HG02571 (cell line): ENCODE results near the gene SESN2.
A peak's percentile ranks its signal among the peaks of the same experiment; 100 is the strongest.

Source experiments
- ATAC-seq: cut with Tn5 transposase; IDR thresholded peaks from one replicate; pipeline ENCODE4 v1.9.1; 2021; ENCODE audit warnings: mild to moderate bottlenecking, moderate library complexity; ENCODE audit not compliant: unreplicated experiment

Gene SESN2, protein sequence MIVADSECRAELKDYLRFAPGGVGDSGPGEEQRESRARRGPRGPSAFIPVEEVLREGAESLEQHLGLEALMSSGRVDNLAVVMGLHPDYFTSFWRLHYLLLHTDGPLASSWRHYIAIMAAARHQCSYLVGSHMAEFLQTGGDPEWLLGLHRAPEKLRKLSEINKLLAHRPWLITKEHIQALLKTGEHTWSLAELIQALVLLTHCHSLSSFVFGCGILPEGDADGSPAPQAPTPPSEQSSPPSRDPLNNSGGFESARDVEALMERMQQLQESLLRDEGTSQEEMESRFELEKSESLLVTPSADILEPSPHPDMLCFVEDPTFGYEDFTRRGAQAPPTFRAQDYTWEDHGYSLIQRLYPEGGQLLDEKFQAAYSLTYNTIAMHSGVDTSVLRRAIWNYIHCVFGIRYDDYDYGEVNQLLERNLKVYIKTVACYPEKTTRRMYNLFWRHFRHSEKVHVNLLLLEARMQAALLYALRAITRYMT

GRCh38 chr1:28259252-28259933, at the start of gene SESN2:
Gene SESN2 (plus strand): TSS chr1:28259518. CDS start chr1:28259848, 330 bp downstream.
- peak; percentile 93 for ATAC-seq

DNA sequence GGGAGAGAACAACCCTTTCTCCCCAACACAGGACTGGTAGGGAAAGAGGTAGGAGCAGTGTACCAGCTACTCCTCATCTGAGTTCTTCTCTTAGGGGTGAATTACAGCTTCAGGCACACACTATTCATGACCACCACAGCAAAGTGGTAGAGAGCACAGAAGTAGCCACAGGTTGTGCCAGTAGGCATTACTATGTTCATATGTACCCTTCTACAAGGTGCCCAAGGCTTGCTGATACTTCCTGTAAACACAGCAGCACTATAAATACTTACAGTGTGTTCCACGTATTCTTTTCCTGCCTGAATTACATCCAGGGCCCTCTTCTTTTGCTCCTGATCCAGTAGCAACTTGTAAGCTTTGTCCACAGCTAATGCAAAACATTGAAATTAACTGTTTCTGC, 49.6 kb upstream of the SESN2 start:
- no peak for ATAC-seq

DNA sequence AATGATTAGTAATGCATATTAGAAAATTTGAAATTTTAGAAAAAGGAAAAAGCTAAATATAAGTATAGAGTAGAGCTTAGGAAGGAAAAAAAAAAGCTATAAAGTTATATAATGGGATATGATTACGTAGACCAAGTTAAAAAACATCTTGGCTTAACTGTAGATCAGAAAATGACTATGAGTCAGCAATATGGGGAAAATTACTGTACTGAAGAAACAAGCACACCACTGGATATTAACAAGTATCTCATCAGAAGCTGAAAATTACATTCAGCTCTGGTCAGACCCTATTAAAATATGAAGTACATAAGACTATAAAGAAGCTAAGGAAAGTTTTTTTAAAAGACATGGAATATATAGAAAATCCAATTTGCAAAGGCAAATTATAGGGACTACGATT, 46.0 kb upstream of the SESN2 start:
- ATAC-seq, result no peak

GRCh38 chr1:28229089-28229488, 30.2 kb upstream of the SESN2 start:
- no peak for ATAC-seq

GRCh38 chr1:28229996-28230395, 29.3 kb upstream of the SESN2 start:
- ATAC-seq, result no peak

- peak; percentile 47 for ATAC-seq
Measured at GRCh38 chr1:28232558-28233263, 26.6 kb upstream of the SESN2 start, which contains the start of gene DNAJC8. Gene DNAJC8 (minus strand): TSS chr1:28233029. CDS start chr1:28232998, 31 bp downstream.

GRCh38 chr1:28233264-28233606, 26.1 kb upstream of the SESN2 start:
- ATAC-seq, result no peak

DNA sequence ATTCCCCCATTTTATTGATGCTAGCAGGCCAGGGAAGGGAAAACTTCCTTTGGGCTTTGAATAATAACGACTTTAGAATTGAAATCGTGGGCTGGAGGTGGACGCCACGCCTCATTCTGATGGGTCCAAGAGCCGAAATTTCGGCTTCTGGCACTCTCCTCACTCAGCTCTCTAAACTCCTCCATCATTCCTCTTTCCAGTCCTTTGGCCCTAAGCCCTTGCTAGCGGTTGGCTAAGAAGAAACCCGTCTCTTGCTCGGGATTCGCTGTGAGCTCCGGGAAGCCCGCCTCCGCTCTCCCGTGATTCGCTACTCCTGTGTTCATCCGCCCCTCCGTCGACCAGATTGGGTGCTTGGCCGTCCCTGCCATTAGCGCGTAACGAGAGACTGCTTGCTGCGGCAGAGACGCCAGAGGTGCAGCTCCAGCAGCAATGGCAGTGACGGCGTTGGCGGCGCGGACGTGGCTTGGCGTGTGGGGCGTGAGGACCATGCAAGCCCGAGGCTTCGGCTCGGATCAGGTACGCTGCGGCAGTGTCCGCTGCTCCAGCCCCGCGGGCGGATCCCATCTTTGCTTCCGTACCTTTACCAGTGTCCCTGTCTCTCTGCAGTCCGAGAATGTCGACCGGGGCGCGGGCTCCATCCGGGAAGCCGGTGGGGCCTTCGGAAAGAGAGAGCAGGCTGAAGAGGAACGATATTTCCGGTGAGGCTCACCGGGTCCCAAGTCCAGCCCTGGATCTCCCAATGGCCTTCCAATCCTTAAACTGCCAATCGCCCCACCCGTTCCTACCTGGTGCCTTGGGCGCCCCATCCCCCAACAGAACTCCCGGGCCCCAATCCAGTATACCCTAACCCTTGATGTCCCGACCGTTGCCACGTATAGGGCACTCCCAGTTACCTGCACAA, 23.3 kb upstream of the SESN2 start, which contains the start of gene ATP5IF1:
Gene ATP5IF1, plus strand, starts transcription at position 370 of the 901 bp plus-strand sequence. Its CDS starts 60 bp downstream, at position 430.
- peak; percentile 83 for ATAC-seq

- ATAC-seq, result no peak
Measured at GRCh38 chr1:28236656-28237322, 22.5 kb upstream of the SESN2 start.

DNA sequence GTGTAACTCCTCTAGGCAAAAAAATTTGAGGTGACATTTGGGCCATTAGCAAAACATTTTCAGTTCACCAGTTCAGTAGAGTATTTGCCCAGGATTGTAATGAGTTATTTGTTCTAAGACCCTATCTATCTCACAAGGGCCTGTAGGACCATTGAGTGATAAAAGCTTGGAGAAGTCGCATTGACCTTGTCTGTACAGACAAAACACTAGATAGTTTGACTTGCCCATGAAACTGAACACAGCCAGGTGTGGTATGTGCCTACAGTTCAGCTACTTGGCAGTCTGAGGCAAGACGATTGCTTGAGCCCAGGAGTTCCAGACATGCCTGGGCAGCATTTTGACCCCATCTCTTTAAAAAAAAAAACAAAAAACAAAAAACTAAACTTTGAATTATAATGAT, 20.3 kb upstream of the SESN2 start:
- ATAC-seq, result no peak

- ATAC-seq, result no peak
Measured at GRCh38 chr1:28240024-28240423, 19.3 kb upstream of the SESN2 start.

DNA sequence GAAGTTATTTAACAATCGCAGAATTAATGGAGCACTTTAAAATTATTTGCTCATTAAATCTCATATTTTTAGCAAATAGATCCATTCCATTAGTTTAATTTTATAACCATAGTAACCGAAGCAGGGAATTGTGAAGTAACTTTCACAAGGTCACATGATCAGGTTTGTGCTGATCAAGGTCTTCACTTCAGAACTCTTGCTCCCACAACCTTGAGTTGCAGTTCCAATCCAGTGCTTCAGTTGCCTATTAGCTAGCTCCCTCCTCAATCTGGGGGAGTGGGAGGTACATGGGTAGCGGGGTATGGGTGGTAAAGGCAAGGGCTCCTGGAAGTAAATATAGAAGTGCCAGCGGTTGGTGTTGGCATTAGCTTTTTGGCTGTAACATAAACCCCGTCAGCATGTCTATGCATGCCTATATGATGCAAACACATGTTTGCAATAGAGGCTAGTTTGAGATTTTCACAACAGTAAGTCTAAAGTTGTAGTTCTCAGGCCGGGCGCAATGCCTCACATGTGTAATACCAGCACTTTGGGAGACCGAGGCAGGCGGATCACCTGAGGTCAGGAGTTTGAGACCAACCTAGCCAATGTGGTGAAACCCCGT, 17.6 kb upstream of the SESN2 start:
- ATAC-seq, result no peak

GRCh38 chr1:28243685-28244311, 15.5 kb upstream of the SESN2 start:
- no peak for ATAC-seq

DNA sequence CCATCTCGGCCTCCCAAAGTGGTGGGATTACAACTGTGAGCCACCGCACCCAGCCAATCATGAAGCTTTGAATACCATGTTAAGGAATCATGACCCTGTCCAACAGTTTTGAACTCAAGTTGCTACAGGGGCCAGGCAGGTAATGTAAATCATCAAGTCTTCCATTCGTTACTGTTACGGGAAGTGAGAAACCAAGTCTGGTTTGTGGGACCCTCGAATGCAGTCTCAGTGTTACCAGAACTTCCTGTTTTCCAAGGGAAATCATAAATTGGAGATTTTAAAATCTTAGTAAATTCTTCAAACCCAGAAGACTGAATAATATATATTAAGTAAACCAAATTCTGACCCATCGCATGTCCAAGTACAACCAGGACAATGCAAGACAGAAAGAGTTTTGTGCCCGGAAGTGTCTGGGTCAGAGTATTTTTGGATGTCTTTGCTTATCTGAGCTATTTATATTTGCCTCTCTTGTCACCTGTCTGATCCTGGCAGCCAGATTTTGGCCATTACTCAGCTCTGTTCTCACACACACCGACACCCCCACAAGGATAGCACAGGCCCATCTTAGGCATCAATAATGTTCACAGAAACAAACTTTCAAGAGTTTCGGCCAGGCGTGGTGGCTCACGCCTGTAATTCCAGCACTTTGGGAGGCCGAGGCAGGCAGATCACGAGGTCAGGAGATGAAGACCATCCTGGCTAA, 14.6 kb upstream of the SESN2 start:
- no peak for ATAC-seq

GRCh38 chr1:28246427-28246832, 12.9 kb upstream of the SESN2 start:
- no peak for ATAC-seq

- ATAC-seq, result no peak
Measured at GRCh38 chr1:28247612-28248272, 11.6 kb upstream of the SESN2 start.

DNA sequence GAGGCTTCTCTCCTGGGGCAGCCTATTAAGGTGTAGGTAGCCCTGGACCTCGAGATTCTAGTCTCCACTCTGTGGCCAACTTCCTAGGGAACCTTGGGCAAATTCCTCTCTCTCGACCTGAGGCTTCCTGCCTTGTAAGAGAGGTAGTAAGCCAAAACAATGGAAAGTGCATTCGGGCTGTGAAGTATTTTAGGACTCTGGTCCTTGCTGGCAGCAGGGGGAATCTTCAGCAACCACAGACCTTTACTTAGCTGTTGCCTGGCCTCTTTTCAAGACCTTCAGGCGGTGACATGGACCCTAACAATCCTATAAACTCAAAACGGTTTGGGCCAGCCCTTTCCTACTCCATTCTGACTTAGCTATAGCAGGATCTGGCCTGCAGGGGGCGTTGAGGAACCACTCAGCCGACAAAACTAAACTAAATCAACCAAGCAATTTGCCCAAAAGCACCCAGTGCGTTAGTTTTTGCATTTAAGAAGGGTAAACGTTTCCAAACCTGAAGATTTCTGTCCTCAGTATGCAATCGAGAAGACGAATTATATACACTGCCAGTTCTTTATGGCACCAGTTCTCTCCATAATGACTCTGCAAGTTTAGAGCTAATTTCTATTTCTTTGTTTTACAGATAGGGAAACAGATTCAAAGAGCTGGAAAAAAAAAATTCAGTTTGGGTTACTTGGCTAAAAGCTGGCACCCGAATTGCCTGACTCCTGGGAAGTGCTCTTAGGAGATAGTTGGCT, 10.9 kb upstream of the SESN2 start:
- ATAC-seq, result no peak
